ENCODE results near the gene CDHR5.

CDHR5 gene

GRCh38 chr11:620935-621814 is 3.6 kb downstream of the CDHR5 start:
- no peak for DNase-seq

GRCh38 chr11:620201-620600 is 4.6 kb downstream of the CDHR5 start:
- no peak for DNase-seq

- DNase-seq, result no peak
These were observed 5.1 kb downstream of the CDHR5 start for GRCh38 chr11:619628-620050.

- DNase-seq, result no peak
These were observed 5.7 kb downstream of the CDHR5 start for GRCh38 chr11:618856-619627.

GRCh38 chr11:617912-618682 is 6.7 kb downstream of the CDHR5 start:
- DNase-seq, result no peak

- no peak for DNase-seq
These were observed 7.4 kb downstream of the CDHR5 start for GRCh38 chr11:617199-617911.

- DNase-seq, result no peak
These were observed 8.2 kb downstream of the CDHR5 start for GRCh38 chr11:616320-617198.

GRCh38 chr11:615504-616319 is 9.0 kb downstream of the CDHR5 start, which contains the start of gene IRF7:
Gene IRF7, minus strand, starts transcription at chr11:615950. Its CDS starts 586 bp downstream, at chr11:615364.
- peak; percentile 91 for DNase-seq

- no peak for DNase-seq
These were observed 9.9 kb downstream of the CDHR5 start for GRCh38 chr11:614623-615503.

GRCh38 chr11:614021-614622 is 10.6 kb downstream of the CDHR5 start:
- no peak for DNase-seq

- peak; percentile 55 for DNase-seq
These were observed 11.3 kb downstream of the CDHR5 start for GRCh38 chr11:613369-613968.

- DNase-seq, result no peak
These were observed 11.8 kb downstream of the CDHR5 start for GRCh38 chr11:612961-613300.

- DNase-seq, result peak; percentile 50
These were observed 12.4 kb downstream of the CDHR5 start for GRCh38 chr11:612201-612960.

GRCh38 chr11:611001-611996 is 13.5 kb downstream of the CDHR5 start:
- no peak for DNase-seq

GRCh38 chr11:610146-610801 is 14.5 kb downstream of the CDHR5 start:
- DNase-seq, result no peak

- no peak for DNase-seq
These were observed 15.4 kb downstream of the CDHR5 start for GRCh38 chr11:609341-609811.

Data from hematopoietic multipotent progenitor cell treated with erythropoietin and hydrocortisone succinate and interleukin-3 and kit ligand, for 8 days (in vitro differentiated cells).